ENCODE data around the gene TUBGCP3.

GRCh38 chr13:112635323-112635722 is 47.4 kb upstream of the TUBGCP3 start:
- TF ChIP-seq YY1 (IDR thresholded peaks at IDR 0.05; ENCODE audit: insufficient read depth, insufficient read length) (no peak), SUZ12 (IDR thresholded peaks at IDR 0.05; ENCODE audit: extremely low read depth, insufficient read depth, insufficient read length) (no peak)
